HepG2 (cell line): ENCODE data around the gene PEA15. TPM values are rescaled to one million over a fixed set of nuclear protein-coding genes. Genes with fewer than 3 reads are reported as not detected.

Experiments used
- ATAC-seq: fragments of 200-7000 bp; cut with Tn5 transposase; 3 replicates; pipeline ENCODE4 v1.9.1; 2020; ENCODE audit warnings: mild to moderate bottlenecking, moderate library complexity
- BruUV-seq: library from RNA; stranded (reverse); fragments of 400-500 nt; replicated peaks from 2 replicates; lab custom pipeline; 2021; lab: Mats Ljungman, UMichigan
- CTCF ChIA-PET: fragments of 300-600 bp; formaldehyde crosslinking; extraction: SDS; loops from one replicate; lab custom pipeline; 2021; ENCODE audit warnings: low total read pairs, inconsistent platforms, low intra/inter-chr PET ratio; lab: Yijun Ruan, JAX
- POLR2A ChIA-PET: fragments of 350-600 bp; sonication (Branson Sonifier 250); formaldehyde crosslinking; loops from one replicate; lab custom pipeline; 2020; ENCODE audit warnings: antibody characterized with exemption, inconsistent platforms; lab: Yijun Ruan, JAX
- DNase-seq: peaks from one replicate; pipeline ENCODE4 v3.0.0-alpha.2; 2015; ENCODE audit warnings: low spot score
- FAIRE-seq: peaks from 3 replicates; lab custom pipeline; 2011; peaks lifted over from hg19 to GRCh38; lab: Jason Lieb, UNC
- H2AFZ ChIP-seq: one replicate; pipeline ENCODE4 v1.6.1; 2011; ENCODE audit warnings: low read length, inconsistent platforms
- H3K27ac ChIP-seq: fragments of 300-600 bp; 3 replicates; pipeline ENCODE4 v1.8.0; 2011; ENCODE audit warnings: mixed run types, mild to moderate bottlenecking, mixed read lengths, low read length, inconsistent platforms; ENCODE audit not compliant: insufficient read depth; ENCODE audit errors: extremely low read length
- H3K27me3 ChIP-seq, 2 experiments: fragments of 200-600 bp in 1 of 2; 2 replicates in 1 of 2; 3 replicates in 1 of 2; pipeline versions ENCODE4 v1.6.0 to v1.8.0; 2011; ENCODE audit warnings: low read length in 2 of 2, mild to moderate bottlenecking in 2 of 2, moderate library complexity in 2 of 2, inconsistent platforms in 1 of 2; ENCODE audit not compliant: insufficient read depth in 2 of 2, control insufficient read depth in 1 of 2
- H3K36me3 ChIP-seq, 2 experiments: fragments of 200-600 bp in 1 of 2; replicated peaks in 1 of 2; 2 replicates in 1 of 2; 3 replicates in 1 of 2; pipeline versions ENCODE4 v1.5.1 to v1.8.0; 2011; ENCODE audit warnings: low read length in 2 of 2, inconsistent platforms in 1 of 2; ENCODE audit not compliant: insufficient read depth in 2 of 2, control insufficient read depth in 1 of 2
- H3K4me1 ChIP-seq: 2 replicates; pipeline ENCODE4 v1.5.1; 2012; ENCODE audit warnings: low read length, inconsistent platforms; ENCODE audit not compliant: insufficient read depth
- H3K4me2 ChIP-seq: 2 replicates; pipeline ENCODE4 v1.6.0; 2011; ENCODE audit warnings: low read depth, low read length, inconsistent platforms
- H3K4me3 ChIP-seq, 3 experiments: fragments of 200-600 bp in 1 of 3; sonication (generic), shearing (Covaris generic) in 1 of 3; replicated peaks in 1 of 3; 2 replicates each; pipeline ENCODE4 v1.5.1; 2011 to 2016; ENCODE audit warnings: low read length in 3 of 3, inconsistent platforms in 2 of 3, low read depth in 2 of 3, mild to moderate bottlenecking in 2 of 3, control low read depth in 1 of 3, mixed read lengths in 1 of 3; ENCODE audit not compliant: insufficient read depth in 1 of 3
- H3K79me2 ChIP-seq: one replicate; pipeline ENCODE4 v1.6.1; 2011; ENCODE audit warnings: low read length, inconsistent platforms; ENCODE audit not compliant: insufficient read depth
- H3K9ac ChIP-seq: 2 replicates; pipeline ENCODE4 v1.6.0; 2011; ENCODE audit warnings: mild to moderate bottlenecking, low read depth, low read length, inconsistent platforms; ENCODE audit not compliant: insufficient read depth
- H3K9me3 ChIP-seq: 2 replicates; pipeline ENCODE4 v1.5.1; 2012; ENCODE audit warnings: mild to moderate bottlenecking, low read length
- H4K20me1 ChIP-seq: 2 replicates; pipeline ENCODE4 v1.6.0; 2011; ENCODE audit warnings: inconsistent platforms, mild to moderate bottlenecking, low read length, moderate library complexity; ENCODE audit not compliant: insufficient read depth
- ATRX ChIP-seq: sonication (generic); formaldehyde crosslinking; IDR thresholded peaks from 2 replicates; pipeline ENCODE4 v1.4.0; 2020; ENCODE audit warnings: missing genetic modification reagents, borderline replicate concordance
- CBFB ChIP-seq: sonication (generic); formaldehyde crosslinking; IDR thresholded peaks from 2 replicates; pipeline ENCODE4 v1.4.0; 2020; ENCODE audit warnings: missing genetic modification reagents
- NCOR1 ChIP-seq: fragments of 200-600 bp; sonication (generic); IDR thresholded peaks from 2 replicates; pipeline ENCODE4 v1.7.0; 2017; ENCODE audit warnings: antibody characterized with exemption, low read length, borderline replicate concordance
- NFYB ChIP-seq: sonication (generic); formaldehyde crosslinking; IDR thresholded peaks from 2 replicates; pipeline ENCODE4 v1.4.0; 2020; ENCODE audit warnings: missing genetic modification reagents
- NR2C2 ChIP-seq: sonication (generic); formaldehyde crosslinking; IDR thresholded peaks from 2 replicates; pipeline ENCODE4 v1.4.0; 2020; ENCODE audit warnings: missing genetic modification reagents, mild to moderate bottlenecking, moderate library complexity, borderline replicate concordance
- SATB2 ChIP-seq: sonication (generic); formaldehyde crosslinking; IDR thresholded peaks from 2 replicates; pipeline ENCODE4 v1.5.0; 2020; ENCODE audit warnings: missing genetic modification reagents
- SCMH1 ChIP-seq: sonication (generic); formaldehyde crosslinking; IDR thresholded peaks from 2 replicates; pipeline ENCODE4 v1.9.0; 2021; ENCODE audit warnings: missing genetic modification reagents, mild to moderate bottlenecking, borderline replicate concordance
- TAF1 ChIP-seq: sonication (generic); formaldehyde crosslinking; IDR thresholded peaks from 2 replicates; pipeline ENCODE4 v1.4.0; 2020; ENCODE audit warnings: missing genetic modification reagents
- ZBTB33 ChIP-seq: sonication (generic); formaldehyde crosslinking; IDR thresholded peaks from 2 replicates; pipeline ENCODE4 v1.4.0; 2020; ENCODE audit warnings: missing genetic modification reagents
- ZHX1 ChIP-seq: sonication (generic); formaldehyde crosslinking; IDR thresholded peaks from 2 replicates; pipeline ENCODE4 v1.8.1; 2022; ENCODE audit warnings: low read depth, mild to moderate bottlenecking, missing genetic modification reagents
- ZMYM2 ChIP-seq: sonication (generic); formaldehyde crosslinking; IDR thresholded peaks from 2 replicates; pipeline ENCODE4 v1.8.0; 2022; ENCODE audit warnings: mild to moderate bottlenecking, missing genetic modification reagents
- ZNF160 ChIP-seq: sonication (generic); formaldehyde crosslinking; IDR thresholded peaks from 2 replicates; pipeline ENCODE4 v1.8.0; 2022; ENCODE audit warnings: mild to moderate bottlenecking, inconsistent platforms, missing genetic modification reagents
- ZNF180 ChIP-seq: sonication (generic); formaldehyde crosslinking; IDR thresholded peaks from 2 replicates; pipeline ENCODE4 v1.4.0; 2020; ENCODE audit warnings: low read depth, missing genetic modification reagents, borderline replicate concordance
- WGBS: methylation state at CpG from one replicate; pipeline ENCODE4 v1.1.6; 2017; ENCODE audit warnings: low lambda C conversion rate; 5-methylcytosine and 5-hydroxymethylcytosine counted together
- in situ Hi-C: cut with HindIII; loops from 2 replicates; pipeline ENCODE4 v1.10.0; 2017; ENCODE audit warnings: low pct_unique_long_range_greater_than_20kb; ENCODE audit not compliant: extremely low pct_ligation_motif_present
- intact Hi-C: fragments of 100-400 bp; cut with micrococcal nuclease; formaldehyde crosslinking; loops from one replicate; pipeline ENCODE4 v1.10.0; 2022; ENCODE audit not compliant: unreplicated experiment
- polyA plus RNA-seq, 8 experiments: library from polyadenylated mRNA; depleted of rRNA in 3 of 8; stranded (reverse) in 7 of 8; unstranded in 1 of 8; fragments of >200 nt; fragmentation: Illumina TruSeq in 4 of 8; extraction: Trizol in 4 of 8; gene quantifications; 2 replicates each; pipeline versions ENCODE4 v1.2.1 to v1.2.3, GENCODE V29; 2011 to 2016; ENCODE audit warnings: low read depth in 4 of 8, missing spikeins in 1 of 8, mixed read lengths in 1 of 8; ENCODE audit not compliant: insufficient read depth in 1 of 8
- total RNA-seq, 5 experiments: library from RNA; depleted of rRNA; stranded (reverse); fragments of >200 nt; fragmentation: Illumina TruSeq; extraction: Trizol; gene quantifications; 2 replicates each; pipeline ENCODE4 v1.2.3, GENCODE V29; 2016; ENCODE audit warnings: low read depth in 1 of 5

Gene PEA15
- total and polyA plus RNA-seq, 2 of the 13 experiments (the other 11 are each of a cell fraction or from before 2014, with no cell fraction given): 12.1 to 35.2 TPM

GRCh38 chr1:160206421-160207117 lies 1.4 kb downstream of the PEA15 start:
- in situ Hi-C loops: no loop called here
- FAIRE-seq: no peak
- ChIA-PET POLR2A (no interaction called here), CTCF (no interaction called here)
- no peak for ATAC-seq
- no peak overlapping the region for H2AFZ ChIP-seq
- no peak overlapping the region for H3K9ac ChIP-seq
- H3K36me3 ChIP-seq: peaks cover 4% of the 10 kb centered on the region in 2 experiments; a peak in 3 of 5 replicates
- H3K4me2 ChIP-seq: peak overlapping the region; percentile 93
- TF ChIP-seq ZHX1 (CRISPR knock-in tag) (no peak), ATRX (CRISPR knock-in tag) (no peak), ZNF160 (CRISPR knock-in tag) (no peak)
- 91% methylated on average over 9 of the region's 9 CpGs for WGBS
- H3K27me3 ChIP-seq: no peaks in the 10 kb centered on the region
- no peak for DNase-seq
- H3K9me3 ChIP-seq: no peaks in the 10 kb centered on the region
- H3K4me3 ChIP-seq: peak overlapping the region in 1 of 3 experiments; percentile 99; a peak in 2 of 6 replicates
- peaks cover 32% of the 10 kb centered on the region for H3K4me1 ChIP-seq
- BruUV-seq: no TSS peak
- intact Hi-C loops: no loop called here
- H3K27ac ChIP-seq: no peak overlapping the region
- H4K20me1 ChIP-seq: no peaks in the 10 kb centered on the region
- H3K79me2 ChIP-seq: peaks cover 2% of the 10 kb centered on the region

GRCh38 chr1:160207118-160207650 lies 2.0 kb downstream of the PEA15 start:
- H3K9ac ChIP-seq: no peak overlapping the region
- DNase-seq: no peak
- intact Hi-C loops: no loop called here
- H3K4me1 ChIP-seq: peaks cover 32% of the 10 kb centered on the region
- H3K9me3 ChIP-seq: no peaks in the 10 kb centered on the region
- no peaks in the 10 kb centered on the region for H3K27me3 ChIP-seq
- no peak overlapping the region for H3K27ac ChIP-seq
- H3K4me3 ChIP-seq: no peak overlapping the region
- POLR2A ChIA-PET: interaction anchor here (1.2 kb wide), 1 partner anchor 45 kb away, joined by 3 read pairs; no protein-coding TSS in a partner anchor
- in situ Hi-C loops: no loop called here
- peaks cover 4 to 10% of the 10 kb centered on the region in 2 experiments; a peak in 4 of 5 replicates for H3K36me3 ChIP-seq
- 97% methylated on average over 4 of the region's 4 CpGs for WGBS
- FAIRE-seq: no peak
- H3K79me2 ChIP-seq: peaks cover 2% of the 10 kb centered on the region
- no peak overlapping the region for H2AFZ ChIP-seq
- no peaks in the 10 kb centered on the region for H4K20me1 ChIP-seq
- CTCF ChIA-PET: no interaction called here
- no peak for ATAC-seq
- no peak overlapping the region for H3K4me2 ChIP-seq
- BruUV-seq: no TSS peak
- TF ChIP-seq TAF1 (CRISPR knock-in tag): no peak
- no peak for TF ChIP-seq NCOR1
- no peak for TF ChIP-seq NR2C2
- TF ChIP-seq CBFB (CRISPR knock-in tag): no peak
- TF ChIP-seq NFYB: no peak
- TF ChIP-seq SATB2: no peak
- no peak for TF ChIP-seq ZNF180 (CRISPR knock-in tag)
- no peak for TF ChIP-seq ZMYM2 (CRISPR knock-in tag)
- no peak for TF ChIP-seq ZBTB33
- TF ChIP-seq SCMH1: no peak
